HFFc6 (cell line): Measurements from ENCODE around the gene XRRA1. TPM values are rescaled to one million over a fixed set of nuclear protein-coding genes. Genes with fewer than 3 reads are reported as not detected.
A peak's percentile ranks its signal among the peaks of the same experiment; 100 is the strongest.
"Not testable (repeated sequence)": the region's sequence is repeated elsewhere in the genome, so short reads cannot be mapped to it uniquely, and the experiment has no call there.

ENCODE experiments used
- DNase-seq: peaks from one replicate; pipeline ENCODE4 v3.0.0-alpha.2; 2018
- H3K27ac Mint-ChIP-seq: 2 replicates; pipeline ENCODE4 v1.8.0; 2020; ENCODE audit warnings: mild to moderate bottlenecking, mixed read lengths
- H3K27me3 Mint-ChIP-seq: 2 replicates; pipeline ENCODE4 v1.8.0; 2021; ENCODE audit warnings: mild to moderate bottlenecking, moderate library complexity, mixed read lengths; ENCODE audit not compliant: insufficient read depth
- H3K36me3 Mint-ChIP-seq: 2 replicates; pipeline ENCODE4 v1.8.0; 2021; ENCODE audit warnings: low read depth, mixed read lengths
- H3K4me1 Mint-ChIP-seq: 2 replicates; pipeline ENCODE4 v1.8.0; 2020; ENCODE audit warnings: low read depth, mixed read lengths
- H3K4me3 Mint-ChIP-seq: 2 replicates; pipeline ENCODE4 v1.8.0; 2020; ENCODE audit warnings: mild to moderate bottlenecking, moderate library complexity, mixed read lengths
- H3K9me3 Mint-ChIP-seq: 2 replicates; pipeline ENCODE4 v1.8.0; 2020; ENCODE audit warnings: mild to moderate bottlenecking, mixed read lengths
- long read RNA-seq: library from polyadenylated mRNA; unstranded; transcript quantifications from one replicate; pipeline ENCODE4 v2.0.0, GENCODE V29; 2019
- total RNA-seq, 6 experiments: library from RNA; stranded (reverse); fragmentation: NEBNext Ultra II Directional; extraction: Animal tissue kit (Norgen Biotek cat#: 25700); gene quantifications; 2 replicates in 1 of 6; 3 replicates in 5 of 6; pipeline ENCODE4 v1.2.3, GENCODE V29; 2021
- TF ChIP-seq, protein P1 (sequence below): fragments of 200-600 bp; sonication (generic); IDR thresholded peaks from 2 replicates; pipeline ENCODE4 v1.5.0; 2021; ENCODE audit warnings: antibody characterized with exemption, mild to moderate bottlenecking

XRRA1 gene, protein sequence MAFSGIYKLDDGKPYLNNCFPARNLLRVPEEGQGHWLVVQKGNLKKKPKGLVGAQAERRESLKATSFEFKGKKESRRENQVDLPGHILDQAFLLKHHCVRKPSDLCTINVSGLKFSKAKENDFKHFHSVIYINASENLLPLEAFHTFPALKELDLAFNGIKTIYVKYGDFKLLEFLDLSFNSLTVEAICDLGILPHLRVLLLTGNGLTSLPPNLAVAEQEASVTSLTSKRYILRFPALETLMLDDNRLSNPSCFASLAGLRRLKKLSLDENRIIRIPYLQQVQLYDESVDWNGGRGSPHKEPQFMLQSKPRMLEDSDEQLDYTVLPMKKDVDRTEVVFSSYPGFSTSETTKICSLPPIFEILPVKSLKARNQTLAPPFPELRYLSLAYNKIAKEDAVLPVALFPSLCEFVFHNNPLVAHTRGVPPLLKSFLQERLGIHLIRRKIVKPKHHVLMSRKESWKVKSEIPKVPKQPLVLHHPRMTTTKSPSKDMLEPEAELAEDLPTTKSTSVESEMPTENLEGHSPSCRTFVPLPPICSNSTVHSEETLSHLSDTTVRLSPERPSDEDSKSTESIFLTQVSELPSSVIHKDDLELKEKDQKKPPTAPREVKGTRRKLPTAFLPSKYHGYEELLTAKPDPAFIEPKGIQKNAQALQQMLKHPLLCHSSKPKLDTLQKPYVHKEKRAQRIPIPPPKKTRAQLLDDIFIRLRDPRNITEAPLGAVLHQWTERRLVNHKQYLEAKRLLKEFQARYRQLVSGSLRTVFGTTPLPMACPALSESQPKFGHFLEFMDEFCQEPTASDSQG
- 1 to 10 TPM; 5.4 to 7.0 (median 6.0) TPM for total RNA-seq
- long read RNA-seq, partial matches to known transcripts, result 0 of 9 reads
- long read RNA-seq, other reads (novel, unspliced or antisense), result 9 of 9 reads

GRCh38 chr11:74948898-74949752 is at the start of gene XRRA1, which contains the start of gene SPCS2:
XRRA1 (minus strand) TSS chr11:74949091; CDS start chr11:74940878, 8,213 bp downstream.
SPCS2 (plus strand) TSS chr11:74949266; CDS start chr11:74949286, 20 bp downstream.
- Mint-ChIP-seq H3K9me3 (no peaks in the 10 kb centered on the region), H3K36me3 (peaks cover 16% of the 10 kb centered on the region), H3K27me3 (no peaks in the 10 kb centered on the region; the same call in 1 of the 2 replicates), H3K4me1 (peaks cover 46% of the 10 kb centered on the region), H3K4me3 (peak within 1 kb of the TSS; percentile 100), H3K27ac (peak within 1 kb of the TSS; percentile 97)
- TF ChIP-seq, protein P1, sequence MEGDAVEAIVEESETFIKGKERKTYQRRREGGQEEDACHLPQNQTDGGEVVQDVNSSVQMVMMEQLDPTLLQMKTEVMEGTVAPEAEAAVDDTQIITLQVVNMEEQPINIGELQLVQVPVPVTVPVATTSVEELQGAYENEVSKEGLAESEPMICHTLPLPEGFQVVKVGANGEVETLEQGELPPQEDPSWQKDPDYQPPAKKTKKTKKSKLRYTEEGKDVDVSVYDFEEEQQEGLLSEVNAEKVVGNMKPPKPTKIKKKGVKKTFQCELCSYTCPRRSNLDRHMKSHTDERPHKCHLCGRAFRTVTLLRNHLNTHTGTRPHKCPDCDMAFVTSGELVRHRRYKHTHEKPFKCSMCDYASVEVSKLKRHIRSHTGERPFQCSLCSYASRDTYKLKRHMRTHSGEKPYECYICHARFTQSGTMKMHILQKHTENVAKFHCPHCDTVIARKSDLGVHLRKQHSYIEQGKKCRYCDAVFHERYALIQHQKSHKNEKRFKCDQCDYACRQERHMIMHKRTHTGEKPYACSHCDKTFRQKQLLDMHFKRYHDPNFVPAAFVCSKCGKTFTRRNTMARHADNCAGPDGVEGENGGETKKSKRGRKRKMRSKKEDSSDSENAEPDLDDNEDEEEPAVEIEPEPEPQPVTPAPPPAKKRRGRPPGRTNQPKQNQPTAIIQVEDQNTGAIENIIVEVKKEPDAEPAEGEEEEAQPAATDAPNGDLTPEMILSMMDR, result no peak
- peak; percentile 99 for DNase-seq

GRCh38 chr11:74992852-74993251 is 44.0 kb upstream of the XRRA1 start:
- Mint-ChIP-seq H3K36me3 (no peaks in the 10 kb centered on the region; the same call in 1 of the 2 replicates), H3K27ac (no peak overlapping the region), H3K4me1 (peaks cover 24% of the 10 kb centered on the region), H3K4me3 (no peak overlapping the region), H3K27me3 (peaks cover 6% of the 10 kb centered on the region), H3K9me3 (no peaks in the 10 kb centered on the region)
- no peak for DNase-seq
- TF ChIP-seq, protein P1, result no peak

DNA sequence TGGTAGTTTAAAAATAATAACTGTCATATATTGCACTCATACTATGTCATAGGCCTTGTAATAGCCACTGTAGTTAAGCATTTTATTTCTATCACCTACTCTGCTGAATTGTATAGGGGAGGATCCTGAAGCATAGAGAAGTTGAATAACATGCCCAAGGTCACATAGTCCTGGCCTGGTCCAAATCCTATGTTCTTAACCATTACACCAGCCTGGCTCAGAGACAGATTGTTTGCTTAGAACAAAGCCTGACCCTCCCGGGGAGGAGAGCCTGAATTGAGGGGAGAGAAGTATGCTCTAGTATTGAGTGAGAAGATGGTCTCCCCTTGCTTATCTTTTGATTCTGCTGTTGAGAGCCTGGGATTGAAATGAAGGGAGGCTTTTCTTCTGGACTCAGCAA is 42.0 kb upstream of the XRRA1 start:
- Mint-ChIP-seq H3K36me3 (no peaks in the 10 kb centered on the region), H3K4me1 (peaks cover 24% of the 10 kb centered on the region), H3K27me3 (peaks cover 6% of the 10 kb centered on the region), H3K9me3 (no peaks in the 10 kb centered on the region), H3K4me3 (no peak overlapping the region), H3K27ac (no peak overlapping the region)
- DNase-seq, result no peak
- TF ChIP-seq, protein P1, result no peak

DNA sequence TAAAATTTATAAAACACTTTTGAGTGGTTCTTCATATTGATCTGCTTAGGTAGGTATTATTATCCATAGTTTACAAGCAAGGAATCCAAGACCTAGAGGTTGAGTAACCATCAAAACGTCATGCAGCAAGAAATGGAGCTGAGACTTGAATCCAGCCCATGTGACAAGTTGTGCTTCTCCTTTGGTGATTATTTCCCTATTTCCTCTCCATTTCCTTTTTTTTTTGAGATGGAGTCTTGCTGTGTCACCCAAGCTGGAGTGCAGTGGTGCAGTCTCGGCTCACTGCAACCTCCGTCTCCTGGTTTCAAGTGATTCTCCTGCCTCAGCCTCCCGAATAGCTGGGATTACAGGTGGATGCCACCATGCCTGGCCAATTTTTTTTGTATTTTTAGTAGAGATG is 41.3 kb upstream of the XRRA1 start:
- not testable (repeated sequence) for H3K9me3 Mint-ChIP-seq, DNase-seq, H3K27me3 Mint-ChIP-seq, H3K27ac Mint-ChIP-seq, H3K36me3 Mint-ChIP-seq
- Mint-ChIP-seq H3K4me3 (peak overlapping the region; percentile 97; the same call in 1 of the 2 replicates), H3K4me1 (peaks cover 24% of the 10 kb centered on the region)

- DNase-seq, result no peak
- H3K27ac Mint-ChIP-seq, result peak overlapping the region; percentile 90
- H3K4me3 Mint-ChIP-seq, result peak overlapping the region; percentile 97
- H3K36me3 Mint-ChIP-seq, result no peaks in the 10 kb centered on the region
- peaks cover 6% of the 10 kb centered on the region for H3K27me3 Mint-ChIP-seq
- TF ChIP-seq, protein P1, result no peak
- no peaks in the 10 kb centered on the region for H3K9me3 Mint-ChIP-seq
- peaks cover 24% of the 10 kb centered on the region for H3K4me1 Mint-ChIP-seq
Observed at GRCh38 chr11:74989260-74989638, 40.4 kb upstream of the XRRA1 start.
